ENCODE measurements around the gene BTBD10.

GRCh38 chr11:13373216-13373615 lies 89.8 kb downstream of the BTBD10 start:
- TF ChIP-seq POLR2A (IDR thresholded peaks at IDR 0.05; ENCODE audit: low read depth) = no peak
- TF ChIP-seq CTCF (IDR thresholded peaks at IDR 0.05) = no peak
- TF ChIP-seq EP300 (IDR thresholded peaks at IDR 0.05) = no peak

Data from esophagus muscularis mucosa (tissue), 4 donors.